A673 (cell line): ENCODE data around the gene ROM1. TPM values are rescaled to one million over a fixed set of nuclear protein-coding genes. Genes with fewer than 3 reads are reported as not detected.
A peak's percentile ranks its signal among the peaks of the same experiment; 100 is the strongest.
"Not testable (repeated sequence)": the region's sequence is repeated elsewhere in the genome, so short reads cannot be mapped to it uniquely, and the experiment has no call there.

Experiments used
- BruUV-seq: library from RNA; stranded (reverse); fragments of 400-500 nt; replicated peaks from 2 replicates; lab custom pipeline; 2021; lab: Mats Ljungman, UMichigan
- CTCF ChIA-PET: fragments of 300-600 bp; sonication (Branson Sonifier 250); formaldehyde crosslinking; loops from one replicate; lab custom pipeline; 2022; ENCODE audit warnings: antibody characterized with exemption; lab: Charles Lee
- POLR2A ChIA-PET: fragments of 300-600 bp; sonication (Branson Sonifier 250); formaldehyde crosslinking; loops from one replicate; lab custom pipeline; 2022; ENCODE audit warnings: antibody characterized with exemption; ENCODE audit not compliant: low non-redundant PET; lab: Charles Lee
- DNase-seq: peaks from one replicate; pipeline ENCODE4 v3.0.0-alpha.2; 2015; ENCODE audit warnings: low spot score
- H3K27ac ChIP-seq: fragments of 200-600 bp; sonication (generic); 2 replicates; pipeline ENCODE4 v1.5.1; 2016; ENCODE audit warnings: mixed run types, low read depth, mild to moderate bottlenecking, mixed read lengths, antibody characterized with exemption, low read length; ENCODE audit not compliant: poor library complexity, severe bottlenecking
- H3K27me3 ChIP-seq: fragments of 200-600 bp; sonication (generic); replicated peaks from 2 replicates; pipeline ENCODE4 v1.6.1; 2017; ENCODE audit warnings: mixed run types, low read depth, mild to moderate bottlenecking, mixed read lengths, antibody characterized with exemption, low read length; ENCODE audit not compliant: insufficient read depth, poor library complexity
- H3K36me3 ChIP-seq: fragments of 200-600 bp; sonication (generic); 2 replicates; pipeline ENCODE4 v1.6.1; 2016; ENCODE audit warnings: mixed run types, mild to moderate bottlenecking, mixed read lengths, antibody characterized with exemption, low read length; ENCODE audit not compliant: insufficient read depth, poor library complexity, severe bottlenecking
- H3K4me1 ChIP-seq: fragments of 200-600 bp; sonication (generic); 2 replicates; pipeline ENCODE4 v1.6.1; 2017; ENCODE audit warnings: mixed run types, mild to moderate bottlenecking, mixed read lengths, antibody characterized with exemption, low read length; ENCODE audit not compliant: insufficient read depth, poor library complexity, severe bottlenecking
- H3K4me3 ChIP-seq: fragments of 200-600 bp; sonication (generic); 2 replicates; pipeline ENCODE4 v1.5.1; 2016; ENCODE audit warnings: low read depth, mixed run types, mild to moderate bottlenecking, mixed read lengths, low read length; ENCODE audit not compliant: poor library complexity, severe bottlenecking
- H3K9me3 ChIP-seq: fragments of 200-600 bp; sonication (generic); 2 replicates; pipeline ENCODE4 v1.6.1; 2016; ENCODE audit warnings: mixed run types, low read depth, mild to moderate bottlenecking, mixed read lengths, antibody characterized with exemption, low read length; ENCODE audit not compliant: poor library complexity, severe bottlenecking
- EZH2 ChIP-seq: fragments of 200-600 bp; sonication (generic); IDR thresholded peaks from 2 replicates; pipeline ENCODE4 v1.6.1; 2017; ENCODE audit warnings: borderline replicate concordance, low read depth, mild to moderate bottlenecking, mixed read lengths, antibody characterized with exemption, low read length; ENCODE audit not compliant: poor library complexity, severe bottlenecking
- intact Hi-C: fragments of 100-400 bp; cut with micrococcal nuclease; formaldehyde crosslinking; loops from one replicate; pipeline ENCODE4 v1.10.0; 2022; ENCODE audit not compliant: unreplicated experiment
- total RNA-seq: library from RNA; stranded (reverse); gene quantifications from 2 replicates; pipeline ENCODE4 v1.2.3, GENCODE V29; 2021
- TF ChIP-seq, protein P1 (sequence below): fragments of 300-800, 200-600 bp; sonication (generic); conservative IDR thresholded peaks from 2 replicates; pipeline ENCODE4 v1.5.1; 2017; ENCODE audit warnings: low read depth, mild to moderate bottlenecking, antibody characterized with exemption, low read length, moderate library complexity, mixed read lengths

ROM1 gene
- total RNA-seq, 1 experiment from 2014 or later: 1.1 TPM

GRCh38 chr11:62615521-62615920 lies 2.5 kb downstream of the ROM1 start:
- BruUV-seq: no TSS peak

GRCh38 chr11:62616957-62617356 lies 3.9 kb downstream of the ROM1 start:
- BruUV-seq, H3K9me3 ChIP-seq, H3K27me3 ChIP-seq, H3K4me1 ChIP-seq, H3K27ac ChIP-seq, POLR2A ChIA-PET, H3K4me3 ChIP-seq, DNase-seq, intact Hi-C loops: not testable (repeated sequence)
- CTCF ChIA-PET: interaction anchor here (0.6 kb wide), 1 partner anchor 39 kb away, joined by 3 read pairs; no protein-coding TSS in a partner anchor
- peaks cover 10% of the 10 kb centered on the region for H3K36me3 ChIP-seq

More at GRCh38 chr11:62615521-62615920, 2.5 kb downstream of the ROM1 start:
- Histone ChIP-seq H3K4me1 (peaks cover 14% of the 10 kb centered on the region), H3K4me3 (no peak overlapping the region), H3K27ac (no peak overlapping the region), H3K27me3 (no peaks in the 10 kb centered on the region), H3K9me3 (no peaks in the 10 kb centered on the region), H3K36me3 (peaks cover 10% of the 10 kb centered on the region)
- ChIA-PET POLR2A (no interaction called here), CTCF (interaction anchor here (0.7 kb wide), 1 partner anchor 16 kb away, joined by 3 read pairs; no protein-coding TSS in a partner anchor)
- no peak for DNase-seq
- TF ChIP-seq, protein P1, sequence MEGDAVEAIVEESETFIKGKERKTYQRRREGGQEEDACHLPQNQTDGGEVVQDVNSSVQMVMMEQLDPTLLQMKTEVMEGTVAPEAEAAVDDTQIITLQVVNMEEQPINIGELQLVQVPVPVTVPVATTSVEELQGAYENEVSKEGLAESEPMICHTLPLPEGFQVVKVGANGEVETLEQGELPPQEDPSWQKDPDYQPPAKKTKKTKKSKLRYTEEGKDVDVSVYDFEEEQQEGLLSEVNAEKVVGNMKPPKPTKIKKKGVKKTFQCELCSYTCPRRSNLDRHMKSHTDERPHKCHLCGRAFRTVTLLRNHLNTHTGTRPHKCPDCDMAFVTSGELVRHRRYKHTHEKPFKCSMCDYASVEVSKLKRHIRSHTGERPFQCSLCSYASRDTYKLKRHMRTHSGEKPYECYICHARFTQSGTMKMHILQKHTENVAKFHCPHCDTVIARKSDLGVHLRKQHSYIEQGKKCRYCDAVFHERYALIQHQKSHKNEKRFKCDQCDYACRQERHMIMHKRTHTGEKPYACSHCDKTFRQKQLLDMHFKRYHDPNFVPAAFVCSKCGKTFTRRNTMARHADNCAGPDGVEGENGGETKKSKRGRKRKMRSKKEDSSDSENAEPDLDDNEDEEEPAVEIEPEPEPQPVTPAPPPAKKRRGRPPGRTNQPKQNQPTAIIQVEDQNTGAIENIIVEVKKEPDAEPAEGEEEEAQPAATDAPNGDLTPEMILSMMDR: no peak
- TF ChIP-seq EZH2: no peak
- intact Hi-C loops: no loop called here

DNA sequence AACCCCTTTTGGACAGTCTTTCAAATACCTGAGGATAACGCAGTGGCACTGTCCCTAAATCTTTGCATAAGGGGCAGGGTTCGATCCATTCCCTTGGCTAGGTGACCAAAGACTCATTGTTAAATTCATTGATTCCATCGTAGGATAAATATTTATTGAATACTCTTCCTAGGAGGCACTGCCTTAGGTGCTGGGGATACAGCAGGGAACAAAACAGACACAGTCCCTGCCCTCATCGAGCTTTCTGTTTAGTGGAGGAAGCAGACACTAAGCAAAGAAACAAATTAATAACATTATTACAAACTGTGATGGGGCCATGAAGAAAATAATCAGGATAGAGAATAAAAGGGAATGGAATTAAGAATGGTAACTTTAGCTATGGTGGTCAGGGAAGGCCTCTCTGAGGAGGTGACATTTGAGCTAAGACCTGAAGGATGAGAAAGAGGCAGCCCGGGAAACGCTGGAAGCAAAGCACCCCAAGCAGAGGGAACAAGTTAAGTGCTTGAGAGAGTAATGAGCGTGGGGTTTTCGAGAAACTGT lies 8.0 kb downstream of the ROM1 start:
- Histone ChIP-seq H3K27me3 (no peaks in the 10 kb centered on the region), H3K4me3 (peak overlapping the region; percentile 57), H3K27ac (peak overlapping the region; percentile 86), H3K4me1 (peaks cover 12% of the 10 kb centered on the region), H3K36me3 (peaks cover 24% of the 10 kb centered on the region), H3K9me3 (no peaks in the 10 kb centered on the region)
- POLR2A ChIA-PET: interaction anchor here (0.6 kb wide), 1 partner anchor 265 kb away, joined by 4 read pairs; no protein-coding TSS in a partner anchor
- CTCF ChIA-PET: interaction anchor here (1.1 kb wide), 1 partner anchor 30 kb away, joined by 6 read pairs; the partner anchor contains the start of gene TUT1
- intact Hi-C loops: no loop called here
- TSS peak; percentile 36 for BruUV-seq
- DNase-seq: no peak
- TF ChIP-seq, protein P1: no peak
- TF ChIP-seq EZH2: no peak
